AG09309 (cell line): Measurements from ENCODE around the gene RMI1.
"Not testable (repeated sequence)": the region's sequence is repeated elsewhere in the genome, so short reads cannot be mapped to it uniquely, and the experiment has no call there.

Source experiments
- DNase-seq: peaks from one replicate; pipeline ENCODE4 v3.0.0-alpha.2; 2010; ENCODE audit warnings: low read depth
- H3K4me3 ChIP-seq: 2 replicates; pipeline ENCODE4 v1.5.1; 2011; ENCODE audit warnings: mild to moderate bottlenecking, low read depth, low read length, moderate library complexity; ENCODE audit not compliant: control insufficient read depth
- TF ChIP-seq, protein P1 (sequence below): IDR thresholded peaks from 2 replicates; pipeline ENCODE4 v1.5.1; 2011; ENCODE audit warnings: mild to moderate bottlenecking, low read depth, low read length, inconsistent platforms; ENCODE audit not compliant: insufficient read depth, control insufficient read depth; ENCODE audit errors: missing control alignments

The RMI1 gene

DNA sequence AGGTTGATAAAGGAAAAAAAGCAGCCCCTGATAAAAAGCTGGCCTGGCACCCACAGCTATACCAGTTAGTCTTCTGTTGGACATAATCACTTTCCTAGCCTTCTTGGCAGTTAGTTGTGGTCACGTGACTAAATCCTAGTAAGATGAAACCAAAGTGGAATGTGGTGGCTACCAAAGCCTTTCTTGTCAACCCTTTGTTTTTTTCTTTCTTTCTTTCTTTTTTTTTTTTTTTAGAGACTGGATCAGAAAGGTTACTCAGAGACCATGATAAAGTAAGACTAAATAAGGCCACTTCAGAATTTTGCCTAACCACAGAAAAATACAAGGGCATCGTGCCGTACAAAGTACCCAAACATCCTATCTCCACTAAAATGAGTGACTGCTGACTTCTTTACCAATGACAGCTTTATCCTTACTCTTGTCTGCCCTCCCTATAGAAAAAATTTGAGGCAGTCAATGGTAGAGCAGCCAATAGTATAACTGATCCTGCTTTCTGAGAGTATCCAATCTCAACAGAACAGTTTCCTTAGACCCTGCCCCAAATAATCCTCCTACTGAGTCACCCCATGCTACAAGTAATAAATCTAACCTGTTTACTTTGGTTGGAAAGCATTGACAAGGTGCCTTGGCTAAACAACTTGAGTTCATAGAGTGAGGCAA, 45.2 kb upstream of the RMI1 start:
- TF ChIP-seq, protein P1, sequence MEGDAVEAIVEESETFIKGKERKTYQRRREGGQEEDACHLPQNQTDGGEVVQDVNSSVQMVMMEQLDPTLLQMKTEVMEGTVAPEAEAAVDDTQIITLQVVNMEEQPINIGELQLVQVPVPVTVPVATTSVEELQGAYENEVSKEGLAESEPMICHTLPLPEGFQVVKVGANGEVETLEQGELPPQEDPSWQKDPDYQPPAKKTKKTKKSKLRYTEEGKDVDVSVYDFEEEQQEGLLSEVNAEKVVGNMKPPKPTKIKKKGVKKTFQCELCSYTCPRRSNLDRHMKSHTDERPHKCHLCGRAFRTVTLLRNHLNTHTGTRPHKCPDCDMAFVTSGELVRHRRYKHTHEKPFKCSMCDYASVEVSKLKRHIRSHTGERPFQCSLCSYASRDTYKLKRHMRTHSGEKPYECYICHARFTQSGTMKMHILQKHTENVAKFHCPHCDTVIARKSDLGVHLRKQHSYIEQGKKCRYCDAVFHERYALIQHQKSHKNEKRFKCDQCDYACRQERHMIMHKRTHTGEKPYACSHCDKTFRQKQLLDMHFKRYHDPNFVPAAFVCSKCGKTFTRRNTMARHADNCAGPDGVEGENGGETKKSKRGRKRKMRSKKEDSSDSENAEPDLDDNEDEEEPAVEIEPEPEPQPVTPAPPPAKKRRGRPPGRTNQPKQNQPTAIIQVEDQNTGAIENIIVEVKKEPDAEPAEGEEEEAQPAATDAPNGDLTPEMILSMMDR = no peak
- DNase-seq = peak; percentile 64
- no peak overlapping the region for H3K4me3 ChIP-seq

DNA sequence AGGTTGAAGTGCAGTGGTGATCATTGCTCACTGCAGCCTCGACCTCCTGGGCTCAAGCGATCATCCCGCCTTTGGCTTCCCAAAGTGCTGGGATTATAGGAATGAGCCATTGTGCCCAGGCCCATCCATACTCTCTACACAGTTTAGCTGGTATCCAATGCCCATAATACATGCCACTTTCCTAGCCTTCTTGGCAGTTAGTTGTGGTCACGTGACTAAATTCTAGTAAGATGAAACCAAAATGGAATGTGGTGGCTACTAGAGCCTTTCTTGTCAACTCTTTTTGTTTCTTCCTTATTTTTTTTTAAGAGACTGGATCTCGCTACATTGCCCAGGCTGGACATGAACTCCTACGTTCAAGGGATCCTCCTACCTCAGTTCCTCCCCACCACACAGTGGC, 44.1 kb upstream of the RMI1 start:
- TF ChIP-seq, protein P1 = no peak
- DNase-seq = no peak
- H3K4me3 ChIP-seq = no peak overlapping the region

DNA sequence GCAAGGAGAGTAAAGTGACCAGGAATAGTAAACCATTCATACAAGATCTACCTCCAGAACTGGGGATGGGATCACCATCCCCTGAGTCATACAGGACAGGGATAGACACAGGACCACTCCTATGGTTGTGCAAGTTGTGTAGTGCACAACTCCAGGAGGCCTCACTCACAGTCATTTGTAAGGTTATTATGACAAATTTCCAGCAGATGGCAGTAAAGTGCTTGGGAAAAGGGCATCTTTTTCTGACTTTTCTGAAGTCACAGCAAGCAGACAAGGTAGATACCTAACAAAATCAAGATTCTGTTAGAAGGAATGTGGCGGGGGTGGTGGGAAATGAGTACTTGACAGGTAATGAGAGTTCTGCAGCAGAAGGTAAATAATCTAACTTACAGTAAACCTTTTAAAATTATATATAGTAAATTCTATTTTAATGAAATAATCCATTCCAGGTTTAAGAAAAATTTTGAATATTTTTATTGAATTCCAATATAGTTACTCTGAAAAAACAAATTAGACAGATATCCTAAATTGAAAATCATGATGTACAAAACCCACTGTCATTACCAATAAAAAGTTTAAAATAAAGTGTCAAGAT, 42.6 kb upstream of the RMI1 start:
- TF ChIP-seq, protein P1 = peak; percentile 68
- DNase-seq = no peak
- no peak overlapping the region for H3K4me3 ChIP-seq

DNA sequence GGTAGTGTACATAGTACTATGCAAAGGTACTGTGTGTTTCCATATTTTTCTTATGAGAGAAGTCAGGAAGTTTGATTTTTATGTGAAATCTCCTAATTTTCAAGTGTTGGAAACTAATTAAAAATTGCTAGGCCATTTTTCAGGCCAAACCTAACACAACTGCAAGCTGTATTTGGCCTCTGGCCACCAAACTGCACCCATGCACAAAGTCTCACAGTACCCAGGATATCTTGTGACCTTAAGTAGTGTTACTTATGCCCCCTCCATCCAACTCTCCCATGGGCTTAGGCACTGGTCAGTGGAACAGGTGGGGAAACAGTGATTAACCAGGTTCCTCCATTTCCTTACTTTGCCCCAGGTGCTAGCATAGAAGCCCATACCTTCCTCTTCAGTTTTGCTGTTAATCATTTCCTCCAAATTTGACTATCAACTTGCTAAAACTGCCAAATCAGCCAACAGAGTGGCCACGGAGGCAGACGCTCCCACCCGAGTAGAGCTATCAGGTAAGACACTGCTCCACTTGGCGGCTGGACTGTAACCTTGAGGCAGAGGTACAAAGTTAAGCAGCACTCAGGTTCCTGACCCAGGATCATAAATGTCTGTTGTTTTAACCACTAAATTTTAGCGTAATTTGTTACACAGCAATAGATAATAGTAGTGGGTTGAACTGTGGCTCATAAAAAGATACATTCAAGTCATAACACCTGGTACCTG, 39.9 kb upstream of the RMI1 start:
- DNase-seq = no peak
- no peak overlapping the region for H3K4me3 ChIP-seq
- TF ChIP-seq, protein P1 = no peak

DNA sequence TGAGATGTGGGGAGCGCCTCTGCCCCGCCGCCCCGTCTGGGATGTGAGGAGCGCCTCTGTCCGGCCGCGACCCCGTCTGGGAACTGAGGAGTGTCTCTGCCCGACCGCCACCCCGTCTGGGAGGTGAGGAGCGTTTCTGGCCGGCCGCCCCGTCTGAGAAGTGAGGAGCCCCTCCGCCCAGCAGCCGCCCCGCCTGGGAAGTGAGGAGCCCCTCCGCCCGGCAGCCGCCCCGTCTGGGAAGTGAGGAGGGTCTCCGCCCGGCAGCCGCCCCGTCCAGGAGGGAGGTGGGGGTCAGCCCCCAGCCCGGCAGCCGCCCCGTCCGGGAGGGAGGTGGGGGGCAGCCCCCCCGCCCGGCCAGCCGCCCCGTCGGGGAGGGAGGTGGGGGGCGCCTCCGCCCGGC, 32.5 kb upstream of the RMI1 start:
- DNase-seq, H3K4me3 ChIP-seq: not testable (repeated sequence)

DNA sequence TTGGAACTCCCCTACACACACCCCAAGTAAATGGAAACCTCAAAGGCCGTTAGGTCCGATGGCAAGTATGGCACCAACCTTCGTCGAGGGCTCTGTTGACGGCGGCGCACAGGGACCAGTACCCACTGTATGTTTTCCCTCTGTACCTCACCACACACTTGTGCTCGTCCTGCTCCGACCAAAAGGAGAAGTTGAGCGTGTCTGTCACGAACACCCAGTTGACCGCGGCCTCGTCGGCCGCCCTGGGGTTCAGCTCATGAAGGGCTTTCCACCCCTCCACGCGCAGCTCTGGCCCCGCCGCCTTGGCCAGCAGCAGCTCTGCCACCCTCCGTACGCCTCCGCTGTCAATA, 24.5 kb upstream of the RMI1 start:
- DNase-seq = no peak
- TF ChIP-seq, protein P1 = no peak
- H3K4me3 ChIP-seq = peak overlapping the region; percentile 75

DNA sequence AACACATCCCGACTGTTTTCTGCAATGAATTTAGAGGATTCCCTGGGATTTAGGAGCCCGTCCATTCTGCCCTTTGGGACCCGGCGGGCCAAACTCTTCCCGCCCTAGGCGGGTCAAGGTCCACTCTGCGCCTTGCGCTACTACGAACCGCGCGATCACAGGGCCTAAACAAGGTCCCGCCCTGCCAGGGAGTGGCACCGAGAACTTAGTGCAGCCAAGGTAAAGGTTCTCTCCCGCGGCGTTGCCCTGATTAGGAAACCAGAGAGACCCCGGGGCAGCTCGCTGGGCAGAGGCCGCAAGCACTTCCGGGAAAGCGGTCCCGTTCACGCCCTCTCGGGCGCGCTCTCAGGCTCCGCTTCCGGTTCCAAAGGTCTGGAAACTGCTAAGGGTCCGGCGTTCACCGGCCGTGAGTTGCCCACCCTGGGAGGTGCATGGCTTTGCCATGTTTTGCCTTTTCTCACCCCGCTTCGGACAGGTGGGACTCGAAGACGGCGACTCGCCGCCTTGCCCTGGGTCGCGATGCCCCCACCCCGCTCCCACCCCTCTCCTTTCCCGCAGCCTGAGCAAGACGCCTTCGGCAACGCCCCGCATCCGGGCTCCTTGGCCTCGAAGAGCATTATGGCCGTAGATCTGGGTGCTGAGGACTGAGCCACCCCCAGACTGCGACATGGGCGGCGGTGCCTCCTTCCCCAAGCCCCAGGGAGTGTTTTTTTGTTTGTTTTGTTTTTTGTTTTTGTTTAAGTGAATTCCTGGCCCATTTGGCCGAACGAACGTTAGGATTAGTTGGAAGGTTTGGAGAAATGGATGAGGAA, 24.0 kb upstream of the RMI1 start:
- peak overlapping the region; percentile 75 for H3K4me3 ChIP-seq
- DNase-seq = no peak
- TF ChIP-seq, protein P1 = no peak
